Measurements from ENCODE around the gene ANXA2R. TPM values are rescaled to one million over a fixed set of nuclear protein-coding genes. Genes with fewer than 3 reads are reported as not detected.
"Not testable (repeated sequence)": the region's sequence is repeated elsewhere in the genome, so short reads cannot be mapped to it uniquely, and the experiment has no call there.

ANXA2R gene
- polyA plus RNA-seq, 1 donor from 2014 or later: not detected

DNA sequence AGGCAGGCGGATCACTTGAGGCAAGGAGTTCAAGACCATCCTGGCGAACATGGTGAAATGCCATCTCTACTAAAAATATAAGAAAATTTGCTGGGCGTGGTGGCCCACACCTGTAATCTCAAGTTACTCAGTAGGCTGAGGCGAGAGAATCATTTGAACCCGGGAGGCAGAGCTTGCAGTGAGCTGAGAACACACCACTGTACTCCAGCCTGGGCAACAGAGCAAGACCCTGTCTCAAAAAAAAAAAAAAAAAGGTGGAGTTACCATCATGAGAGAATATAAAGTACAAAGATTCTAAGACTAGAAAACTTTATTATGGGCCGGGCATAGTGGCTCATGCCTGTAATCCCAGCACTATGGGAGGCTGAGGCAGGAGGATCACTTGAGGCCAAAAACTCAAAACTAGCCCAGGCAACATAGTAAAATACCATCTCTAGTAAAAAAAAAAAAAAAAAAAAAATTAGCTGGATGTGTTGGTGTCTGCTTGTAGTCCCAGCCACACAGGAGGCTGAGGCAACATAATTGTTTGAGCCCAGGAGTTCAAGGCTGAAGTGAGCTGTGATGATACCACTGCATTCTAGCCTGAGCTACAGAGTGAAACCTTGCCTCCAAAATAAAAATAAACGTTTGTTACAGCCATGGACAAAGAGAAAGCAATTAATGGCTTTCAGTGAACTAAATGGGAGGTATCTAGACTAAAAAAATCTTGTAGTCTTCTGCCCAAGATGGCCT, 12.9 kb downstream of the ANXA2R start:
- Histone ChIP-seq H3K79me2 (replicated peaks; ENCODE audit: insufficient read depth, low read length) (no peaks in the 10 kb centered on the region), H2AFZ (ENCODE audit: low read depth, low read length) (no peak overlapping the region), H3K27ac (ENCODE audit: low read length) (no peak overlapping the region), H3K4me3 (ENCODE audit: low read length) (no peak overlapping the region), H3F3A (ENCODE audit: insufficient read depth, low read length, poor library complexity, severe bottlenecking) (no peaks in the 10 kb centered on the region), H3K36me3 (ENCODE audit: insufficient read depth, low read length) (no peaks in the 10 kb centered on the region), H3K9ac (ENCODE audit: low read length) (no peak overlapping the region), H3K9me2 (ENCODE audit: insufficient read depth, low read length) (no peaks in the 10 kb centered on the region), H3K27me3 (ENCODE audit: insufficient read depth, low read depth, low read length) (peaks cover 71% of the 10 kb centered on the region), H3K4me2 (ENCODE audit: low read length) (no peak overlapping the region), H3K9me3 (ENCODE audit: low read length) (no peaks in the 10 kb centered on the region), H4K20me1 (ENCODE audit: insufficient read depth) (no peaks in the 10 kb centered on the region)
- TF ChIP-seq POLR2AphosphoS5 (IDR thresholded peaks at IDR 0.05) (no peak), EZH2 (IDR thresholded peaks at IDR 0.05; ENCODE audit: borderline replicate concordance, insufficient read depth, low read length, poor library complexity, severe bottlenecking) (no peak), SMC3 (conservative IDR thresholded peaks at IDR 0.05; ENCODE audit: poor library complexity) (no peak)

GRCh38 chr5:43025184-43025950, 14.8 kb downstream of the ANXA2R start:
- H3K27ac ChIP-seq (ENCODE audit: low read length); H3K79me2 ChIP-seq (replicated peaks; ENCODE audit: insufficient read depth, low read length); H3K36me3 ChIP-seq (ENCODE audit: insufficient read depth, low read length); H2AFZ ChIP-seq (ENCODE audit: low read depth, low read length); H4K20me1 ChIP-seq (ENCODE audit: insufficient read depth); H3K9me2 ChIP-seq (ENCODE audit: insufficient read depth, low read length); H3K4me3 ChIP-seq (ENCODE audit: low read length); H3K9me3 ChIP-seq (ENCODE audit: low read length); H3F3A ChIP-seq (ENCODE audit: insufficient read depth, low read length, poor library complexity, severe bottlenecking); H3K9ac ChIP-seq (ENCODE audit: low read length); H3K4me2 ChIP-seq (ENCODE audit: low read length): not testable (repeated sequence)
- peaks cover 79% of the 10 kb centered on the region for H3K27me3 ChIP-seq (ENCODE audit: insufficient read depth, low read depth, low read length)

GRCh38 chr5:43024217-43024616, 15.9 kb downstream of the ANXA2R start:
- H3K36me3 ChIP-seq (ENCODE audit: insufficient read depth, low read length): no peaks in the 10 kb centered on the region
- peaks cover 87% of the 10 kb centered on the region for H3K27me3 ChIP-seq (ENCODE audit: insufficient read depth, low read depth, low read length)
- H3K4me3 ChIP-seq (ENCODE audit: low read length): no peak overlapping the region
- H3K27ac ChIP-seq (ENCODE audit: low read length): no peak overlapping the region
- H3K9me2 ChIP-seq (ENCODE audit: insufficient read depth, low read length): no peaks in the 10 kb centered on the region
- no peak overlapping the region for H2AFZ ChIP-seq (ENCODE audit: low read depth, low read length)
- no peaks in the 10 kb centered on the region for H3K79me2 ChIP-seq (replicated peaks; ENCODE audit: insufficient read depth, low read length)
- no peak overlapping the region for H3K4me2 ChIP-seq (ENCODE audit: low read length)
- no peak overlapping the region for H3K9ac ChIP-seq (ENCODE audit: low read length)
- no peaks in the 10 kb centered on the region for H4K20me1 ChIP-seq (ENCODE audit: insufficient read depth)
- H3F3A ChIP-seq (ENCODE audit: insufficient read depth, low read length, poor library complexity, severe bottlenecking): no peaks in the 10 kb centered on the region
- no peak for TF ChIP-seq RAD21 (conservative IDR thresholded peaks at IDR 0.05)
- no peaks in the 10 kb centered on the region for H3K9me3 ChIP-seq (ENCODE audit: low read length)

- H2AFZ ChIP-seq (ENCODE audit: low read depth, low read length): no peak overlapping the region
- H3K9me3 ChIP-seq (ENCODE audit: low read length): no peaks in the 10 kb centered on the region
- no peaks in the 10 kb centered on the region for H3K79me2 ChIP-seq (replicated peaks; ENCODE audit: insufficient read depth, low read length)
- H3K9ac ChIP-seq (ENCODE audit: low read length): no peak overlapping the region
- no peak overlapping the region for H3K4me3 ChIP-seq (ENCODE audit: low read length)
- no peak overlapping the region for H3K27ac ChIP-seq (ENCODE audit: low read length)
- TF ChIP-seq EZH2 (IDR thresholded peaks at IDR 0.05; ENCODE audit: borderline replicate concordance, insufficient read depth, low read length, poor library complexity, severe bottlenecking): no peak
- no peak for TF ChIP-seq MXI1 (conservative IDR thresholded peaks at IDR 0.05; ENCODE audit: poor library complexity, severe bottlenecking)
- no peak for TF ChIP-seq SMC3 (conservative IDR thresholded peaks at IDR 0.05; ENCODE audit: poor library complexity)
- no peak for TF ChIP-seq POLR2AphosphoS5 (IDR thresholded peaks at IDR 0.05)
- TF ChIP-seq, protein P1, sequence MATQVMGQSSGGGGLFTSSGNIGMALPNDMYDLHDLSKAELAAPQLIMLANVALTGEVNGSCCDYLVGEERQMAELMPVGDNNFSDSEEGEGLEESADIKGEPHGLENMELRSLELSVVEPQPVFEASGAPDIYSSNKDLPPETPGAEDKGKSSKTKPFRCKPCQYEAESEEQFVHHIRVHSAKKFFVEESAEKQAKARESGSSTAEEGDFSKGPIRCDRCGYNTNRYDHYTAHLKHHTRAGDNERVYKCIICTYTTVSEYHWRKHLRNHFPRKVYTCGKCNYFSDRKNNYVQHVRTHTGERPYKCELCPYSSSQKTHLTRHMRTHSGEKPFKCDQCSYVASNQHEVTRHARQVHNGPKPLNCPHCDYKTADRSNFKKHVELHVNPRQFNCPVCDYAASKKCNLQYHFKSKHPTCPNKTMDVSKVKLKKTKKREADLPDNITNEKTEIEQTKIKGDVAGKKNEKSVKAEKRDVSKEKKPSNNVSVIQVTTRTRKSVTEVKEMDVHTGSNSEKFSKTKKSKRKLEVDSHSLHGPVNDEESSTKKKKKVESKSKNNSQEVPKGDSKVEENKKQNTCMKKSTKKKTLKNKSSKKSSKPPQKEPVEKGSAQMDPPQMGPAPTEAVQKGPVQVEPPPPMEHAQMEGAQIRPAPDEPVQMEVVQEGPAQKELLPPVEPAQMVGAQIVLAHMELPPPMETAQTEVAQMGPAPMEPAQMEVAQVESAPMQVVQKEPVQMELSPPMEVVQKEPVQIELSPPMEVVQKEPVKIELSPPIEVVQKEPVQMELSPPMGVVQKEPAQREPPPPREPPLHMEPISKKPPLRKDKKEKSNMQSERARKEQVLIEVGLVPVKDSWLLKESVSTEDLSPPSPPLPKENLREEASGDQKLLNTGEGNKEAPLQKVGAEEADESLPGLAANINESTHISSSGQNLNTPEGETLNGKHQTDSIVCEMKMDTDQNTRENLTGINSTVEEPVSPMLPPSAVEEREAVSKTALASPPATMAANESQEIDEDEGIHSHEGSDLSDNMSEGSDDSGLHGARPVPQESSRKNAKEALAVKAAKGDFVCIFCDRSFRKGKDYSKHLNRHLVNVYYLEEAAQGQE (IDR thresholded peaks at IDR 0.05; ENCODE audit: borderline replicate concordance): no peak
- TF ChIP-seq TAF1 (IDR thresholded peaks at IDR 0.05; ENCODE audit: low read depth): no peak
- no peak for TF ChIP-seq CTCF (IDR thresholded peaks at IDR 0.05; ENCODE audit: poor library complexity, severe bottlenecking)
- no peak for TF ChIP-seq EP300 (conservative IDR thresholded peaks at IDR 0.05; ENCODE audit: poor library complexity, severe bottlenecking)
- TF ChIP-seq RAD21 (conservative IDR thresholded peaks at IDR 0.05): no peak
- no peaks in the 10 kb centered on the region for H3K9me2 ChIP-seq (ENCODE audit: insufficient read depth, low read length)
- peaks cover 95% of the 10 kb centered on the region for H3K27me3 ChIP-seq (ENCODE audit: insufficient read depth, low read depth, low read length)
- H4K20me1 ChIP-seq (ENCODE audit: insufficient read depth): no peaks in the 10 kb centered on the region
- H3K36me3 ChIP-seq (ENCODE audit: insufficient read depth, low read length): no peaks in the 10 kb centered on the region
- H3K4me2 ChIP-seq (ENCODE audit: low read length): no peak overlapping the region
- H3F3A ChIP-seq (ENCODE audit: insufficient read depth, low read length, poor library complexity, severe bottlenecking): no peaks in the 10 kb centered on the region
These were observed 19.0 kb downstream of the ANXA2R start for GRCh38 chr5:43021151-43021550.

Data from neural cell (in vitro differentiated cells).